Right cardiac atrium (tissue), 5 donors: ENCODE measurements around the gene AGAP1. TPM values are rescaled to one million over a fixed set of nuclear protein-coding genes. Genes with fewer than 3 reads are reported as not detected.

Source experiments
- ATAC-seq, 2 donors: fragments of 200-7000 bp; cut with Tn5 transposase; one replicate each; pipeline versions ENCODE4 v1.8.0 to v1.9.1; 2020; ENCODE audit warnings: moderate library complexity in 2 of 2, mild to moderate bottlenecking in 1 of 2
- DNase-seq, 3 donors: peaks; one replicate each; pipeline ENCODE4 v3.0.0-alpha.2; 2020
- H3K27ac ChIP-seq: one replicate; pipeline ENCODE4 v1.5.1; 2013; ENCODE audit warnings: mild to moderate bottlenecking, low read length, control low read depth, moderate library complexity
- H3K27me3 ChIP-seq: one replicate; pipeline ENCODE4 v1.6.1; 2013; ENCODE audit not compliant: control insufficient read depth, insufficient read depth
- H3K4me1 ChIP-seq: one replicate; pipeline ENCODE4 v1.6.1; 2013; ENCODE audit warnings: low read length; ENCODE audit not compliant: control insufficient read depth, insufficient read depth
- H3K4me3 ChIP-seq: one replicate; pipeline ENCODE4 v1.5.1; 2013; ENCODE audit warnings: low read length, control low read depth
- H3K9me3 ChIP-seq: one replicate; pipeline ENCODE4 v1.6.1; 2013; ENCODE audit warnings: low read length; ENCODE audit not compliant: control insufficient read depth
- WGBS: extraction: QIAGEN DNeasy Blood & Tissue Kit; methylation state at CpG from one replicate; pipeline ENCODE4 v1.1.7; 2013; 5-methylcytosine and 5-hydroxymethylcytosine counted together
- intact Hi-C, 4 donors: fragments of 100-400 bp; cut with DNase I; formaldehyde crosslinking; loops; one replicate each; pipeline versions ENCODE4 v1.11.0 to v1.14.0; 2022 to 2023
- polyA plus RNA-seq: library from polyadenylated mRNA; stranded (reverse); fragments of 200-250 nt; gene quantifications from one replicate; pipeline ENCODE4 v1.2.3, GENCODE V29; 2013
- total RNA-seq, 4 donors: library from RNA; stranded (reverse); fragmentation: NEBNext Ultra II Directional; extraction: Animal tissue kit (Norgen Biotek cat#: 25700); gene quantifications; one replicate each; pipeline ENCODE4 v1.2.1, GENCODE V29; 2021
- donor health status: healthy with polysubstance abuse.
- donor health status: DM: no; HTN: yes; CAD: no.
- donor health status: DM: no; HTN: no; CAD: no.
- donor health status: DM: no; HTN: yes; CAD: no; lungs with severe emphysema.
- donor health status: DM: yes; HTN: yes; CAD: no.

Gene AGAP1
- total and polyA plus RNA-seq, 5 donors, result 10.5 to 25.3 (median 22.6) TPM

- H3K9me3 ChIP-seq, result no peaks in the 10 kb centered on the region
- DNase-seq (no peak), ATAC-seq (no peak)
- intact Hi-C loops, result no loop called here
- H3K4me1 ChIP-seq, result no peaks in the 10 kb centered on the region
- H3K4me3 ChIP-seq, result no peak overlapping the region
- H3K27ac ChIP-seq, result no peak overlapping the region
- 91% methylated on average over 7 of the region's 7 CpGs for WGBS
- no peaks in the 10 kb centered on the region for H3K27me3 ChIP-seq
These were observed 432.4 kb downstream of the AGAP1 start for GRCh38 chr2:235926229-235926628.

- no peaks in the 10 kb centered on the region for H3K27me3 ChIP-seq
- H3K9me3 ChIP-seq, result no peaks in the 10 kb centered on the region
- DNase-seq, result no peak
- H3K27ac ChIP-seq, result no peak overlapping the region
- no peaks in the 10 kb centered on the region for H3K4me1 ChIP-seq
- intact Hi-C loops, result no loop called here
- no peak overlapping the region for H3K4me3 ChIP-seq
- no peak for ATAC-seq
- WGBS, result 97% methylated on average over 16 of the region's 16 CpGs
These were observed 435.0 kb downstream of the AGAP1 start for GRCh38 chr2:235928751-235929370.

GRCh38 chr2:235930701-235931100, 436.9 kb downstream of the AGAP1 start:
- intact Hi-C loops, result no loop called here
- Histone ChIP-seq H3K4me1 (no peaks in the 10 kb centered on the region), H3K27ac (no peak overlapping the region), H3K27me3 (no peaks in the 10 kb centered on the region), H3K4me3 (no peak overlapping the region), H3K9me3 (no peaks in the 10 kb centered on the region)
- 91% methylated on average over 19 of the region's 19 CpGs for WGBS
- DNase-seq (no peak), ATAC-seq (no peak)

DNA sequence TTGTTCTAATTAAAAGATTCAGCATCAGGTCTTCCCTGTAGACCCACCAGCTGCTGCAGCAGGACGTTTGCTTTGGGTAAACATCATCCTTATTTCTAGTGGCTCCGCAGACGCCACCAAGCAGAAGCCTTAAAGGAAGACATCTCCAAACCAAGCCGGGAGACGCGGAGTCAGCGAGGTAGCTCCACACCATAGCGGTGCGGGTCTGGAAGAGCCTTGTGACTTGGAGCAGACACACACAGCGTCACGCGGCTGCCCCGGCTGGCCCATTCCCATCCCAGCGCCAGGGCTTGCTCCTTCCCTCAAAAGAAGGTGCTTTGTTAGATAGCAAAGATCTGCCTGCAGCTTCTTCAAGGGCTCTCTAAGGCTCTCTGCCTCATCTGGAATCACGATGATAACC, 437.8 kb downstream of the AGAP1 start:
- Histone ChIP-seq H3K9me3 (no peaks in the 10 kb centered on the region), H3K4me1 (no peaks in the 10 kb centered on the region), H3K4me3 (no peak overlapping the region), H3K27me3 (no peaks in the 10 kb centered on the region), H3K27ac (no peak overlapping the region)
- WGBS, result 95% methylated on average over 15 of the region's 15 CpGs
- DNase-seq, result no peak
- ATAC-seq, result no peak
- intact Hi-C loops, result no loop called here

GRCh38 chr2:235934059-235934773, 440.4 kb downstream of the AGAP1 start:
- Histone ChIP-seq H3K27me3 (no peaks in the 10 kb centered on the region), H3K27ac (no peak overlapping the region), H3K4me3 (no peak overlapping the region), H3K4me1 (no peaks in the 10 kb centered on the region), H3K9me3 (no peaks in the 10 kb centered on the region)
- DNase-seq, result no peak
- no peak for ATAC-seq
- intact Hi-C loops, result no loop called here
- WGBS, result 89% methylated on average over 15 of the region's 15 CpGs

- H3K9me3 ChIP-seq, result no peaks in the 10 kb centered on the region
- ATAC-seq, result no peak
- H3K4me1 ChIP-seq, result no peaks in the 10 kb centered on the region
- no peak overlapping the region for H3K4me3 ChIP-seq
- no peaks in the 10 kb centered on the region for H3K27me3 ChIP-seq
- no peak overlapping the region for H3K27ac ChIP-seq
- no peak for DNase-seq
- intact Hi-C loops, result no loop called here
- 91% methylated on average over 16 of the region's 16 CpGs for WGBS
These were observed 441.1 kb downstream of the AGAP1 start for GRCh38 chr2:235934774-235935484.

DNA sequence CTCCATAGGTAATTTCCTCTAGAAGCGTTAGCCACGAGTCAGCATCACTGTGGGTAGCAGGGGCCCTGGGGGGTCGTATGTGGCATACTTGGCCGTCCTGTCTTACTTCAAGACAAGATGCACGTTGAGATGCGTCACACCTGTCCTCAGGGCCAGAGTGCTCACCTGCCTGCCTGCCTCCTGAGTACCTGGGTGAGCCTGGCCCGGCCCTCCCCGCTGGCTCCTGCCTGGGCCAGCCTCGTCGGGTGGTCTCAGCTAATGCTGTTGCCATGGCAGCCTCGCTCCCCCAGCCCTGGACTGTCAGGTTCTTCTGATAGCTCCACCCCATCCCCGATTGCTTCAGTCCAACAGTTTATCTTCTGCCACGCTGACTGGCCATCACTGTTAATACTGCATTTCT, 441.9 kb downstream of the AGAP1 start:
- peaks cover 4% of the 10 kb centered on the region for H3K4me1 ChIP-seq
- no peak overlapping the region for H3K27ac ChIP-seq
- ATAC-seq (no peak), DNase-seq (no peak)
- H3K4me3 ChIP-seq, result no peak overlapping the region
- WGBS, result 92% methylated on average over 13 of the region's 13 CpGs
- H3K9me3 ChIP-seq, result no peaks in the 10 kb centered on the region
- no peaks in the 10 kb centered on the region for H3K27me3 ChIP-seq
- intact Hi-C loops, result no loop called here

GRCh38 chr2:235936493-235936892, 442.6 kb downstream of the AGAP1 start:
- DNase-seq (no peak), ATAC-seq (no peak)
- 52% methylated on average over 8 of the region's 8 CpGs for WGBS
- Histone ChIP-seq H3K9me3 (no peaks in the 10 kb centered on the region), H3K27me3 (no peaks in the 10 kb centered on the region), H3K4me3 (no peak overlapping the region), H3K4me1 (peaks cover 4% of the 10 kb centered on the region), H3K27ac (no peak overlapping the region)
- intact Hi-C loops, result no loop called here

DNA sequence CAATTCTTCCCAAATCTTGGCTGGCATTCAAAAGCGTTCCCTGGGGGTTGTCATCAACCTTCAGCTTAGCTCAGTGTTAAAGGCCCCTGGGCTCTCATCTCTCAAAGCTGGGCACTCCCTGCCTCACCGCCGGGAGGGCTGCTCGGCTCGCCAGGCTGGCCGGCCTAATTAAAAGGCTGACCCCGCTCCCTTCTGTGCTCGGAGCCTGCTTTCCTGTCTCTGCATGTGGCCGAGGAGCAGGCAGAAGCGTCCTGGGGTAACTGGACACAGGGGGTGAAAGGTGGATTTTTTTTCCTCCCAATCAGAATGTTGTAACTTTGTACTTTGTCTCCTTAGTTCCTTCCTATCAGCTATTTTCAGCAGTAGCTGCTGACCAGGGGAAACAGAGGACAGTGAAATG, 443.2 kb downstream of the AGAP1 start:
- ATAC-seq (no peak), DNase-seq (no peak)
- WGBS, result 68% methylated on average over 10 of the region's 10 CpGs
- H3K27ac ChIP-seq, result no peak overlapping the region
- H3K4me3 ChIP-seq, result no peak overlapping the region
- no peaks in the 10 kb centered on the region for H3K27me3 ChIP-seq
- no peaks in the 10 kb centered on the region for H3K9me3 ChIP-seq
- intact Hi-C loops, result no loop called here
- H3K4me1 ChIP-seq, result peaks cover 4% of the 10 kb centered on the region

- 90% methylated on average over 12 of the region's 12 CpGs for WGBS
- no peak overlapping the region for H3K27ac ChIP-seq
- no peak for ATAC-seq
These were observed 443.7 kb downstream of the AGAP1 start for GRCh38 chr2:235937526-235937925.

DNA sequence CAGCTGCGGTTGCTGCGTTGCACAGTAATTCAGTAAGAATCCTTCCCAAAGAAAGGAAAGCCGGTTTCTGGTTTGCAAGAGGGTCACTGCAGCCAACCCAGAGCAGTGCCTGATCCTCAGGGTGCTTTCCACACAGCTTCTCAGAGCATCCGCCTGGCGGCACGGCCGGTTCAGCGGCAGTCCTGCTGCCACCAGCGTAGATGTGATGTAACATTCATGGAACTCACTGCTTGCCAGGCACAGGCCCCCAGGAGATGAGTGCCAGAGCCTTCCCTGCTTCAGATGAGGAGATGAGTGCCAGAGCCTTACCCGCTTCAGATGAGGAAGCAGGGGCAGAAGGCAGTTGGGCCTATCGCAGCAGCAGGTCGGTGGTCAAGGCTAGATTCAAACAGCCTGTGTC, 444.1 kb downstream of the AGAP1 start:
- intact Hi-C loops, result no loop called here
- no peak overlapping the region for H3K4me3 ChIP-seq
- WGBS, result 80% methylated on average over 12 of the region's 12 CpGs
- no peak overlapping the region for H3K27ac ChIP-seq
- no peaks in the 10 kb centered on the region for H3K9me3 ChIP-seq
- ATAC-seq (no peak), DNase-seq (no peak)
- H3K4me1 ChIP-seq, result peaks cover 4% of the 10 kb centered on the region
- no peaks in the 10 kb centered on the region for H3K27me3 ChIP-seq

More at GRCh38 chr2:235937526-235937925, 443.7 kb downstream of the AGAP1 start:
- no peak for DNase-seq
- H3K4me1 ChIP-seq, result peaks cover 4% of the 10 kb centered on the region
- no peak overlapping the region for H3K4me3 ChIP-seq
- H3K27me3 ChIP-seq, result no peaks in the 10 kb centered on the region
- H3K9me3 ChIP-seq, result no peaks in the 10 kb centered on the region
- intact Hi-C loops, result no loop called here
